HK-2 (cell line): ENCODE measurements around the gene HMGCS2.

Source experiments
- DNase-seq: peaks from one replicate; pipeline ENCODE4 v3.0.0-alpha.2; 2018; ENCODE audit not compliant: unreplicated experiment

HMGCS2 gene

DNA sequence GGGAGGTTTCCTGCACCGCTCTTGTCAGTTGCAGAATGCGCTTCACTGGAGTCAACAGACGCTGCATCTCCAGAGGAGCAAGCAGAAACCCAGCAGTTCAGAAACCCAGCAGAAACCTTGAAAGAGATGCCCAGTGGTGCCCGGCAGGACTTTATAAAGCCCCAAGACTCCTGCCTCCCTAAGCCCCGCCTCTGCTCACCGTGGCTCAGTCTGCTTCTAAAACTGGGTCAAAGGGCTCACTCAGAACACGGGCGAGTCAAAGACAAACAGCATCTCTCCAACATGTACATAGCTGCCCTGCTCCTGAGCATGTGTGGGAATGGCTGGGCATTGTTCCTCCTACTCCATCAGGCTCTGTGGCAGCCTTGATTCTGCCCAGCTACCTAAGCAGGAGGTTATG lies at the start of gene HMGCS2:
TSS of gene HMGCS2 (minus strand) at position 128 of the 400 bp plus-strand sequence. CDS start at position 67, 61 bp downstream.
- no peak for DNase-seq

GRCh38 chr1:119818181-119818580 lies 49.5 kb upstream of the HMGCS2 start:
- DNase-seq: no peak

DNA sequence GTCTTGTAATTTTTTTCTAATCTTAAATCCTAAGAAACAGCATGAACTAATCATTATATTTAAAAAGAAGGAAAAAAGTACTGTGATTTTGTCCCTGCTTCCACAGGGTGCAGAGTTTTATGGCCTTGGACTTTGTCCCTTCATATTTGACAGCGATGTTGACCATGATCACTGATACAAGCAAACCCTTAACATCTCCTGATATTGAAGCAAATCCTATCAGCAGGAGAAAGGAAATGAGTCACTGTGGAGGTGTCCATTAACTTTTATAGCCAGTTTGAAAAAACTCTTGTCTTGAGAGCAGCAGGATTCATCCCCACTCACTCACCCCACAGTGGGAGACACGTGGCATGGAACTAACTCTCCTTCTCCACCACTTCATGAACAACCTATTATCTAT lies 47.7 kb upstream of the HMGCS2 start:
- peak; percentile 15 for DNase-seq

- DNase-seq: no peak
Measured at GRCh38 chr1:119815928-119816327, 47.2 kb upstream of the HMGCS2 start.

DNA sequence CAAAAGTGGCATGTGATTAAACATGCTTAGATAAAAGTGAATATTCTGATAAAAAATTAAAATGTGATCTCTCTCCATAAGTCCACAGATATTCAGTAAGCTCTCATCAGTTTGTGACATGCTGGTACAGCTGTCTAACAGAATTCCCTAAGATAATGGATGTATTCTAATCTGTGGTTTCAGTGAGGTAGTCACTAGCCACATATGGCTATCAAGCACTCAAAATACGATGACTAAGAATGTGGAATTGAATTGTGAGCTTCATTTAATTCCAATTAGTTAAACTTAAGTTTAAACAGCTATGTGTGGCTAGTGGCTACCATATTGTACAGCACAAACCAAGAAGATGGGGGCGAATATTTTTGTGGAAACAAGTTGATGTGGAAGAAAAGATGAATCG lies 46.7 kb upstream of the HMGCS2 start:
- DNase-seq: no peak

DNA sequence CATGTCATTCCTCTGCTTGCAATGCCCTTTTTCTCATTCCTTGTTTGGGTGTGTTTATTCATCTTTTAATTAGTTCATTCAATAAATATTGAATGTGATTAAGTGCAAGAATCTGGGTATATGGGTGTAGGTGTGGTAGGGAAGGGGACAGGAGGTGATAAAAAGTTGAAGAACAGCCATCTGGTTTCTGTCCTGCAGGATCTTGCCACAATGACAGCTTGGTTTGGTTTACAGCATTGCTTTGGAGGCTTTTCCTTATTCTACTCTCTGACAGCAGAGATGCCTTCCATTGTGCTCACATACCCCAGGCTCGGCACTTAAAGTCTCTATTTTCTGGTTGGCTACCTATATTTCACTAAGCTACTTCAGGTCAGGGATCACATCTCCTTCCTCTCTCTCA lies 45.6 kb upstream of the HMGCS2 start:
- no peak for DNase-seq

GRCh38 chr1:119811985-119812557 lies 43.4 kb upstream of the HMGCS2 start:
- no peak for DNase-seq

GRCh38 chr1:119811387-119811786 lies 42.7 kb upstream of the HMGCS2 start, which contains the start of gene REG4:
Gene REG4, minus strand, starts transcription at chr1:119811460. Its CDS starts 2,691 bp downstream, at chr1:119808769.
- DNase-seq: no peak

- peak; percentile 70 for DNase-seq
Measured at GRCh38 chr1:119808972-119809550, 40.4 kb upstream of the HMGCS2 start.

- no peak for DNase-seq
Measured at GRCh38 chr1:119808491-119808890, 39.8 kb upstream of the HMGCS2 start.

- DNase-seq: no peak
Measured at GRCh38 chr1:119806489-119806888, 37.8 kb upstream of the HMGCS2 start.

DNA sequence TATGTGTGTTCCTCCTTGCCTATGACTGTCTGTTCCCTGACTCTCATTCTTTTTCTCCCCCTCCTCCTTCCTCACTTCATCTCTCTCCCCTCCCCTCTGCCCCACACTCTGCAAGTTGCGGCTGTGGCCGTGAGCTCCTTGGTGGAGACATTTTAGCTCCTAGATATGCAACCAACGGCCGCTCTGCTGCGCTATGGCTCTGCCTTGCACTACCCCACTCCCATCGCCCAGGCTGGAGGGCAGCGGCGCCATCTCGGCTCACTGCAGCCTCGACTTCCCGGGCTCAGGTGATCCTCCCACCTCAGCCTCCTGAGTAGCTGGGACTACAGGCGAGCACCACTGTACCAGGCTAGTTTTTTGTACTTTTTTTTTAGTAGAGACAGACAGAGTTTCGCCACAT lies 37.0 kb upstream of the HMGCS2 start:
- DNase-seq: no peak

- DNase-seq: no peak
Measured at GRCh38 chr1:119805247-119805646, 36.5 kb upstream of the HMGCS2 start.

DNA sequence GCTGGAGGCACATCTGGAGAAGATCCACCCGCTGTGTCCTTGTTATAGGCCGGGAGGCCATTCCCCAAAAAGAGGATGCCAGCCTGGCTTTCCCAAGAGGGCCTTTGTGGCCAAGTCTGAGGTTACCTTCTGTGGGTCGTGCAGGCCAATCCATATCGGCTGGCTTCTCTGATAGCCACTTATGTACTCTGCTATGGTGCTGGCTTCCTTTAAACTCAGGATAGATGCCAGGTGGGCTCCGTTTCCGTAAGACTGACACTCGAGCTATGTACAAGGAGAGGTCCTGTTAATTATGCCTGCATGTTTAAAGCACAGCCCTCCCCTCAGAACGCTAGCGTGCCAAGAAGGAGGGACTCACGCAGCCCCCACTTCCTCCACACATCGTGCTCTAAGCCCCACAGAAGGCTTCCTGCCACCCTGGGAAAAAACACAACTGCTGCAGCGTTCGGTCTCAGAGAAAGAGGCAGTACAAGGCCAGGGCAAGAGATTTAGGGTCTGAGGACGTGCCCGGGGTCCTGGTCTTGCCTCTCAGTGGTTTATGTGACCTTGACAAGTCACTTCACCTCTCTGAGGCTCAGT lies 31.0 kb upstream of the HMGCS2 start:
- DNase-seq: no peak

GRCh38 chr1:119799003-119799402 lies 30.3 kb upstream of the HMGCS2 start:
- DNase-seq: no peak

- DNase-seq: no peak
Measured at GRCh38 chr1:119797606-119798005, 28.9 kb upstream of the HMGCS2 start.

DNA sequence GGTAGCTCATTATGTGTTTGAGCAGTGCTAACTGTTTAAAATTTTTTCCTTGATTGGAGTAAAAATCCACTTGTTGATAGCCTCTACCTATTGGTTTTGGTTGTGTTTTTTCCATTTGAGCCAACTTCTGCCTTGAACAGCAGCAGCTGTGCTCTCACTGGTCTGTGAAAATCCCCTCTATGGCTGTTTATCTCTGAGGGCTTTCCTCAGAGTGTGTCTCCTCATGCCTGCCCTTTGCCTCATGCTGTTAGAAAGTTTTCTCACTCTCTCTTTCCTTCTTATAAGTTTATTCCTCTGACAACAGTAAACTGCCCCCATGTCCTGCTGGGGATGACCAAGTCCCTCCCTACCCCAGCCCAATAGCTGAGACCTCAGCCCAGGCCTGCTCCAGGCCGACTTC lies 28.5 kb upstream of the HMGCS2 start:
- no peak for DNase-seq

DNA sequence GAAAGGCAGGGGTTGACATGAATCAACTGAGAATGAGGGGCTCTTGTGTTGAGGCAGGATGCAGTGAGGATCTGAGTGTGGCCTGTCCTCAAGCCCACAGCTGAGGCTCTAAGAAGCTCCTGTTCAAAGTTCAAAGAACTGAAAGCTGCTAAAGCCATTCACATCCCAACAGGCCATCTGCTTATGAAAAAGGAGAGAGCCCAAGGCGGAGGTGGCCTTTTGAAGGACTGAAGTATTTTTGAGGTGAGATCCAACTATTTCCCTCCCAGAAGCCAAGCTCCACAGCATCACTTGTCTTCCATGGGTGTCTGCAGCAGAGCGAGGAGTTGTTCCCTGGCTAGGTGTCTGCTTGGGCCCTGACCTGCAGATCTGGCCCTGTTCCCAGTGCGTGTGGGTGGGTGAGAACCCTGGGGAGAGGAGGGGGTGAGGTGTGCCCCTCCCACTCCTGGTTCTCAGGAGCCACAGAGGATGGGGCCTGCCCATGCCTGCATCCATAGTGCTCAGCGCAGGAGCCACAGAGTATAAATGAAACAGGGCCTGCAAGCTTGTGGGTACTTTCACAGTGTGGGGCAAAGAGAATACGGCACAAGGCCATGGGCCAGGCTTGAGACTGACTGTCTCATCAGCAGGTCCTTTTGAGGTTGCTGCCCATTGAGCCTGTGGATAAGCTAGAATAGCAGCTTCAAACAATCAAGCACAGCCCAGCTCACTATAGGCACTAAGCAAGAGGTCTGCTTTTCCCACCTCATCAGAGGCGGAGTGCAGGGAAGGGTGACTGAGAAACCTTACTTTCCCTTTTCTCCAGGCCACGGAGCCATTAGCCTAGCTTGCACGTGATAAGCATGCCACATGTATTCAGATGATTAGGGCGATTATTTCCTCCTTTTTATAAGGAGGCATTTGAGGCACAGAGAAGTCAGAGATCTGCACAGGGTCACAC lies 26.8 kb upstream of the HMGCS2 start:
- no peak for DNase-seq

DNA sequence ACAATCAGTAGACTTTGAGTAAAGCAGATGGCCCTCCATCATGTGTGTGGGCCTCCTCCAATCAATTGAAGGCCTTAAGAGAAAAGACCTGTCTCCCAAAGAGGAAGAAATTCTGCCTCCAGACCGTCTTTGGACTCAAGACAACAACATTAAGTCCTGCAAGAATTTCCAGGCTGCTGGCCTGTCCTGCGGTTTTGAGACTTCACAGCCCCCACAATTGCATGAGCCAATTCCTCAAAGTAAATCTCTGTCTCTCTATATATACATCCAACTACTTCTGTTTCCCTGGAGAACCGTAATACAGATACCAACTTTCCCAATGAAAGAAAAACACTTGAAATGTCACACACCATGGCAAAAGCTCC lies 26.2 kb upstream of the HMGCS2 start:
- no peak for DNase-seq

GRCh38 chr1:119794230-119794875 lies 25.6 kb upstream of the HMGCS2 start:
- DNase-seq: no peak

- DNase-seq: no peak
Measured at GRCh38 chr1:119791377-119791776, 22.7 kb upstream of the HMGCS2 start.
